Activated CD4-positive, alpha-beta memory T cell treated with anti-CD3 and anti-CD28 coated beads for 36 hours (primary cell): ENCODE results near the gene DPYSL4. TPM values are rescaled to one million over a fixed set of nuclear protein-coding genes. Genes with fewer than 3 reads are reported as not detected.

ENCODE experiments used
- CTCF ChIA-PET: fragments of 350-600 bp; sonication (Branson Sonifier 250); formaldehyde crosslinking; loops from one replicate; lab custom pipeline; 2021; ENCODE audit warnings: antibody characterized with exemption, inconsistent platforms; lab: Charles Lee
- POLR2A ChIA-PET: fragments of 350-600 bp; sonication (Branson Sonifier 250); formaldehyde crosslinking; loops from one replicate; lab custom pipeline; 2021; ENCODE audit warnings: antibody characterized with exemption; lab: Charles Lee
- DNase-seq: peaks from one replicate; pipeline ENCODE4 v3.0.0-alpha.2; 2020
- H3K27ac Mint-ChIP-seq: one replicate; pipeline ENCODE4 v1.8.0; 2021; ENCODE audit warnings: mixed read lengths
- H3K27me3 Mint-ChIP-seq: one replicate; pipeline ENCODE4 v1.8.0; 2021; ENCODE audit warnings: mixed read lengths
- H3K36me3 Mint-ChIP-seq: one replicate; pipeline ENCODE4 v1.8.0; 2021; ENCODE audit warnings: mixed read lengths
- H3K4me1 Mint-ChIP-seq: one replicate; pipeline ENCODE4 v1.8.0; 2021; ENCODE audit warnings: low read depth, mixed read lengths
- H3K4me3 Mint-ChIP-seq: one replicate; pipeline ENCODE4 v1.8.0; 2021; ENCODE audit warnings: mild to moderate bottlenecking, mixed read lengths
- H3K9me3 Mint-ChIP-seq: one replicate; pipeline ENCODE4 v1.8.0; 2021; ENCODE audit warnings: mixed read lengths
- intact Hi-C: fragments of 100-400 bp; cut with micrococcal nuclease; formaldehyde crosslinking; loops from one replicate; pipeline ENCODE4 v1.15.1; 2023
- total RNA-seq, 2 experiments: library from RNA; stranded (reverse); gene quantifications; one replicate each; pipeline ENCODE4 v1.2.3, GENCODE V29; 2021

Gene DPYSL4
- total RNA-seq, 2 experiments from 2014 or later: 7.0 to 7.2 TPM

GRCh38 chr10:132178046-132178445, 8.7 kb upstream of the DPYSL4 start:
- peaks cover 2% of the 10 kb centered on the region for H3K4me1 Mint-ChIP-seq
- peaks cover 4% of the 10 kb centered on the region for H3K9me3 Mint-ChIP-seq
- CTCF ChIA-PET: no interaction called here
- DNase-seq: no peak
- no peak overlapping the region for H3K4me3 Mint-ChIP-seq
- H3K36me3 Mint-ChIP-seq: no peaks in the 10 kb centered on the region
- POLR2A ChIA-PET: no interaction called here
- intact Hi-C loops: no loop called here
- peaks cover 21% of the 10 kb centered on the region for H3K27me3 Mint-ChIP-seq
- H3K27ac Mint-ChIP-seq: no peak overlapping the region

GRCh38 chr10:132178672-132179545, 7.8 kb upstream of the DPYSL4 start:
- Mint-ChIP-seq H3K27me3 (peaks cover 27% of the 10 kb centered on the region), H3K27ac (no peak overlapping the region)

GRCh38 chr10:132179551-132180392, 7.0 kb upstream of the DPYSL4 start:
- Mint-ChIP-seq H3K36me3 (no peaks in the 10 kb centered on the region), H3K27ac (no peak overlapping the region), H3K9me3 (no peaks in the 10 kb centered on the region), H3K4me1 (peaks cover 3% of the 10 kb centered on the region), H3K27me3 (peaks cover 32% of the 10 kb centered on the region), H3K4me3 (no peak overlapping the region)
- POLR2A ChIA-PET: no interaction called here
- CTCF ChIA-PET: no interaction called here
- intact Hi-C loops: no loop called here
- DNase-seq: no peak

More at GRCh38 chr10:132178672-132179545, 7.8 kb upstream of the DPYSL4 start:
- POLR2A ChIA-PET: no interaction called here
- Mint-ChIP-seq H3K36me3 (no peaks in the 10 kb centered on the region), H3K4me1 (peaks cover 2% of the 10 kb centered on the region), H3K9me3 (no peaks in the 10 kb centered on the region), H3K4me3 (no peak overlapping the region)
- intact Hi-C loops: no loop called here
- CTCF ChIA-PET: no interaction called here
- DNase-seq: no peak

DNA sequence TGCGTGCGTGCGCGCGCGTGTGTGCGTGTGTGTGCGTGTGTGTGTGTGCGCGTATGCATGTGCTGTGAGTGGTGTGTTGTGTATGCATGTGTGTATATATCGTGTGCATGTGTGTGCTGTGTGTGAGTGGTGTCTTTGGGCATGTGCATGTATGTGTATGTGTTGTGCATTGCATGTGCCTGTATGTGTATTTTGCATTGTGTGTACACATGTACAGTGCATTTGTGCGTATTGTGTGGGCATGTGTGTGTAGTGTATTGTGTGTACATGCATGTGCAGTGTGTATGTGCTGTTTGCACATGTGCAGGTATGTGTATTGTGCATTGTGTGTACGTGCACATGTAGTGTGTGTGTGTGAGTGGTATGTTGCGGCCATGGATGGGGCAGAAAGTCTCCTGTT, 6.0 kb upstream of the DPYSL4 start:
- intact Hi-C loops: no loop called here
- CTCF ChIA-PET: no interaction called here
- peaks cover 6% of the 10 kb centered on the region for H3K4me1 Mint-ChIP-seq
- peaks cover 38% of the 10 kb centered on the region for H3K27me3 Mint-ChIP-seq
- H3K36me3 Mint-ChIP-seq: no peaks in the 10 kb centered on the region
- POLR2A ChIA-PET: no interaction called here
- DNase-seq: no peak
- H3K27ac Mint-ChIP-seq: no peak overlapping the region
- no peaks in the 10 kb centered on the region for H3K9me3 Mint-ChIP-seq
- H3K4me3 Mint-ChIP-seq: no peak overlapping the region

DNA sequence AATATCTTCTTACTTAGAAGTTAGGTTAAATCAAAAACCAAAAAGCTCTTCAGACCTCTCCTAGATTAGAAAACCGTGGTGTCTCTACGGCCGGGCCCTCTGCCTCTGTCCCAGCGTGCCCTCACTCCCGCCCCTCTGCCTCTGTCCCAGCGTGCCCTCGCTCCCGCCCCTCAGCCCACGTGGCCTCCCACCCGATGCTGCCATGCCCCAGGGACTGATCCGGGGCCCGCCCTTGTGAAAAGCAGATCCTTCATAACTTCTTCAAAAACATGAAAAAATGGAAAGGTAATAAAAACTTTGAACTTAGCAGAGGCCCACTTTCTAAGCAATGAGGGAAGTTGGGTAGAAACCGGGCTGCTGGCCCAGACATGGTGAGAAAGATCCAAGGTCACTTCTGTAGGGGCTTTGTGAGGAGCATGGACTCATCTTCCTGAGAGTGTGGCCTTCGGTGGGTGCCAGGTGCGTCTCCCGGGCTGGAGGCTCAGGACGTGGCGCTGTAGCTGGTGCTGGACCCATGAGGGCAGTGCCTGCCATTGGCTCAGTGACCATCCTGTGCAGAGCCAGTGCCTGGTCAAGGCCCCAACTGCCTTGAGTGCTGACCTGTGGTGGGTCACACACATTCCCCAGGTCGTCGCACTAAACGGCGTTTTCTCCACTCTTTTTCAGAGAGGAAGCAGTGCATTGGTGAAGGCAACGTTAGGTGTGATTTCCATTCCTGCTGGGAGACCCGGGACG, 4.9 kb upstream of the DPYSL4 start:
- no peak overlapping the region for H3K27ac Mint-ChIP-seq
- ChIA-PET POLR2A (no interaction called here), CTCF (no interaction called here)
- H3K27me3 Mint-ChIP-seq: peaks cover 32% of the 10 kb centered on the region
- no peak for DNase-seq
- no peaks in the 10 kb centered on the region for H3K9me3 Mint-ChIP-seq
- H3K36me3 Mint-ChIP-seq: no peaks in the 10 kb centered on the region
- H3K4me3 Mint-ChIP-seq: no peak overlapping the region
- peaks cover 4% of the 10 kb centered on the region for H3K4me1 Mint-ChIP-seq
- intact Hi-C loops: no loop called here

GRCh38 chr10:132182591-132182990, 4.2 kb upstream of the DPYSL4 start:
- Mint-ChIP-seq H3K9me3 (no peaks in the 10 kb centered on the region), H3K36me3 (no peaks in the 10 kb centered on the region), H3K27me3 (peaks cover 25% of the 10 kb centered on the region), H3K4me3 (no peak overlapping the region), H3K4me1 (peaks cover 4% of the 10 kb centered on the region), H3K27ac (no peak overlapping the region)
- DNase-seq: no peak
- POLR2A ChIA-PET: no interaction called here
- CTCF ChIA-PET: no interaction called here
- intact Hi-C loops: no loop called here

GRCh38 chr10:132183046-132183445, 3.7 kb upstream of the DPYSL4 start:
- Mint-ChIP-seq H3K4me3 (no peak overlapping the region), H3K27ac (no peak overlapping the region)
- intact Hi-C loops: no loop called here

GRCh38 chr10:132184816-132185593, 1.7 kb upstream of the DPYSL4 start:
- ChIA-PET CTCF (no interaction called here), POLR2A (interaction anchor here (0.7 kb wide), 1 partner anchor 70 kb away, joined by 3 read pairs; no protein-coding TSS in a partner anchor)
- no peaks in the 10 kb centered on the region for H3K36me3 Mint-ChIP-seq
- no peaks in the 10 kb centered on the region for H3K9me3 Mint-ChIP-seq
- intact Hi-C loops: no loop called here
- DNase-seq: no peak
- peaks cover 9% of the 10 kb centered on the region for H3K4me1 Mint-ChIP-seq
- H3K27ac Mint-ChIP-seq: no peak overlapping the region
- H3K27me3 Mint-ChIP-seq: peaks cover 38% of the 10 kb centered on the region
- H3K4me3 Mint-ChIP-seq: no peak overlapping the region

More at GRCh38 chr10:132183046-132183445, 3.7 kb upstream of the DPYSL4 start:
- no peaks in the 10 kb centered on the region for H3K9me3 Mint-ChIP-seq
- peaks cover 4% of the 10 kb centered on the region for H3K4me1 Mint-ChIP-seq
- peaks cover 25% of the 10 kb centered on the region for H3K27me3 Mint-ChIP-seq
- DNase-seq: no peak
- ChIA-PET POLR2A (no interaction called here), CTCF (no interaction called here)
- H3K36me3 Mint-ChIP-seq: no peaks in the 10 kb centered on the region

GRCh38 chr10:132185601-132186487, 904 bp upstream of the DPYSL4 start:
- Mint-ChIP-seq H3K27me3 (peaks cover 38% of the 10 kb centered on the region), H3K4me3 (no peak overlapping the region), H3K9me3 (no peaks in the 10 kb centered on the region), H3K4me1 (peaks cover 9% of the 10 kb centered on the region), H3K27ac (no peak overlapping the region), H3K36me3 (no peaks in the 10 kb centered on the region)
- ChIA-PET POLR2A (interaction anchor here (0.7 kb wide), 1 partner anchor 70 kb away, joined by 3 read pairs; no protein-coding TSS in a partner anchor), CTCF (no interaction called here)
- DNase-seq: peak; percentile 66
- intact Hi-C loops: no loop called here

- no peak overlapping the region for H3K27ac Mint-ChIP-seq
- H3K4me1 Mint-ChIP-seq: peaks cover 9% of the 10 kb centered on the region
- intact Hi-C loops: no loop called here
- POLR2A ChIA-PET: no interaction called here
- H3K36me3 Mint-ChIP-seq: no peaks in the 10 kb centered on the region
- H3K9me3 Mint-ChIP-seq: no peaks in the 10 kb centered on the region
- peak overlapping the region; percentile 31 for H3K4me3 Mint-ChIP-seq
- H3K27me3 Mint-ChIP-seq: peaks cover 38% of the 10 kb centered on the region
- DNase-seq: no peak
- CTCF ChIA-PET: interaction anchor here (0.7 kb wide), 1 partner anchor 258 kb away, joined by 3 read pairs; no protein-coding TSS in a partner anchor
These were observed 836 bp downstream of the DPYSL4 start for GRCh38 chr10:132187430-132188138.
